ENCODE data around the gene SLC25A13. TPM values are rescaled to one million over a fixed set of nuclear protein-coding genes. Genes with fewer than 3 reads are reported as not detected.

The SLC25A13 gene
- total and polyA plus RNA-seq, 2 of the 4 experiments (the other 2 are of a cell fraction), result 7.4 to 11.7 TPM

DNA sequence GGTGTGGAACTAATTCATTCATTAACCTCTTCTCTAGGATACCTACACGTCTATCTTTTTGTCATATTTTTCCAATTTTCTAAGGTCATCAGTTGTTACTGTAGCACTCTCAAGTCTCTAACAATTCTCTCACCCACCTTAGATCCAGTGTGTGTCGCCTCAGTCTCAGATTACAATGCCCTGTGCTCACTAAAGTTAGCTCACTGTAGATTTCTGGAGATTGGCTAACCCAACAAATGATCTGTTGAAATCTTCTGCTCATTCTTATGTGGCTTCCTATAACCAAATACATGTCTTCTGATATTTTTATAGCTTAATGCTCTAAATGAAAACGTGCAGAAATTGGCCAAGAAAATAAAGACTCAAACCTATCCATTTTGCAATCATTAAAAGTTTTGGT lies 142.6 kb downstream of the SLC25A13 start:
- H3K4me2 ChIP-seq (ENCODE audit: low read depth, low read length), result no peak overlapping the region
- H3K27me3 ChIP-seq (ENCODE audit: control insufficient read depth, insufficient read depth, low read length), result no peaks in the 10 kb centered on the region
- DNase-seq (peak; percentile 25), ATAC-seq (ENCODE audit: low read depth) (no peak)
- H3K36me3 ChIP-seq (ENCODE audit: control insufficient read depth, insufficient read depth, low read length), result peaks cover 7% of the 10 kb centered on the region
- no peak overlapping the region for H2BK120ac ChIP-seq (ENCODE audit: low read depth, low read length)
- no peak overlapping the region for H4K8ac ChIP-seq (ENCODE audit: low read depth in 2 of 2, low read length in 2 of 2)
- dilution Hi-C loops (cut with HindIII; ENCODE audit: low sequenced_read_pairs, unreplicated experiment) (no loop called here), in situ Hi-C loops (cut with MboI; ENCODE audit: low sequenced_read_pairs) (no loop called here), intact Hi-C loops (cut with micrococcal nuclease) (loop anchor here (5.0 kb wide), 1 partner anchor 848 kb away; no protein-coding TSS in a partner anchor)
- H3K79me1 ChIP-seq (ENCODE audit: low read depth in 1 of 2, low read length in 2 of 2), result no peaks in the 10 kb centered on the region
- POLR2A ChIA-PET (ENCODE audit: unreplicated experiment), result no interaction called here
- H2AK5ac ChIP-seq (ENCODE audit: low read depth, low read length), result no peak overlapping the region
- no peak overlapping the region for H3K4me3 ChIP-seq (ENCODE audit: insufficient read depth, low read depth, low read length)
- no peak overlapping the region for H2BK5ac ChIP-seq (ENCODE audit: low read depth, low read length, poor library complexity, severe bottlenecking)
- H3K27ac ChIP-seq (ENCODE audit: insufficient read depth, low read length), result no peak overlapping the region
- H3K4me1 ChIP-seq (ENCODE audit: control insufficient read depth, insufficient read depth, low read length), result no peaks in the 10 kb centered on the region
- H3K23ac ChIP-seq (ENCODE audit: low read depth, low read length), result no peak overlapping the region
- H4K20me1 ChIP-seq (ENCODE audit: insufficient read depth, low read length), result no peaks in the 10 kb centered on the region
- CTCF ChIA-PET, result interaction anchor here (1.4 kb wide), 1 partner anchor 9 kb away, joined by 7 read pairs; no protein-coding TSS in a partner anchor
- no peak overlapping the region for H2AFZ ChIP-seq (replicated peaks; ENCODE audit: low read length, poor library complexity)
- WGBS, 2 experiments (ENCODE audit: extremely low coverage in 2 of 2, insufficient read length in 1 of 2), result 90% methylated on average over 2 of the region's 3 CpGs; no CpG with 5 or more reads in 1 of the 2 experiments
- no peak overlapping the region for H2AK9ac ChIP-seq (replicated peaks; ENCODE audit: low read depth, low read length, poor library complexity)
- no peak overlapping the region for H4K91ac ChIP-seq (ENCODE audit: insufficient read depth, low read depth, low read length)
- H3K56ac ChIP-seq (ENCODE audit: extremely low read depth, insufficient read depth, low read length), result no peak overlapping the region
- no peak overlapping the region for H3K9ac ChIP-seq (ENCODE audit: low read depth, low read length)
- no TSS peak for BruUV-seq (replicated peaks)
- H3K4ac ChIP-seq (ENCODE audit: low read depth, low read length), result no peak overlapping the region
- no peak overlapping the region for H3K18ac ChIP-seq (ENCODE audit: low read depth, low read length)
- H4K5ac ChIP-seq (ENCODE audit: low read depth, low read length), result no peak overlapping the region
- TF ChIP-seq MAFK (IDR thresholded peaks at IDR 0.05; ENCODE audit: low read depth, low read length), result no peak
- no peak for TF ChIP-seq RAD21 (IDR thresholded peaks at IDR 0.05; ENCODE audit: low read length)
- TF ChIP-seq, protein P1, sequence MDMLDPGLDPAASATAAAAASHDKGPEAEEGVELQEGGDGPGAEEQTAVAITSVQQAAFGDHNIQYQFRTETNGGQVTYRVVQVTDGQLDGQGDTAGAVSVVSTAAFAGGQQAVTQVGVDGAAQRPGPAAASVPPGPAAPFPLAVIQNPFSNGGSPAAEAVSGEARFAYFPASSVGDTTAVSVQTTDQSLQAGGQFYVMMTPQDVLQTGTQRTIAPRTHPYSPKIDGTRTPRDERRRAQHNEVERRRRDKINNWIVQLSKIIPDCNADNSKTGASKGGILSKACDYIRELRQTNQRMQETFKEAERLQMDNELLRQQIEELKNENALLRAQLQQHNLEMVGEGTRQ (IDR thresholded peaks at IDR 0.05; ENCODE audit: low read depth, low read length), result no peak
- no peak for TF ChIP-seq SMC3 (IDR thresholded peaks at IDR 0.05; ENCODE audit: low read depth, low read length)
- no peak for TF ChIP-seq RCOR1 (IDR thresholded peaks at IDR 0.05; ENCODE audit: insufficient replicate concordance, low read length)
- no peak for TF ChIP-seq MXI1 (IDR thresholded peaks at IDR 0.05; ENCODE audit: borderline replicate concordance, low read depth, low read length)
- no peak for TF ChIP-seq RFX5 (IDR thresholded peaks at IDR 0.05; ENCODE audit: low read depth, low read length)
- TF ChIP-seq POLR2A (IDR thresholded peaks at IDR 0.05; ENCODE audit: low read depth, low read length), result no peak
- TF ChIP-seq BHLHE40 (IDR thresholded peaks at IDR 0.05; ENCODE audit: low read depth, low read length), result no peak
- TF ChIP-seq CHD1 (IDR thresholded peaks at IDR 0.05; ENCODE audit: low read depth, low read length), result no peak
- no peak for TF ChIP-seq MAZ (IDR thresholded peaks at IDR 0.05; ENCODE audit: borderline replicate concordance, low read depth, low read length)
- TF ChIP-seq, protein P2, sequence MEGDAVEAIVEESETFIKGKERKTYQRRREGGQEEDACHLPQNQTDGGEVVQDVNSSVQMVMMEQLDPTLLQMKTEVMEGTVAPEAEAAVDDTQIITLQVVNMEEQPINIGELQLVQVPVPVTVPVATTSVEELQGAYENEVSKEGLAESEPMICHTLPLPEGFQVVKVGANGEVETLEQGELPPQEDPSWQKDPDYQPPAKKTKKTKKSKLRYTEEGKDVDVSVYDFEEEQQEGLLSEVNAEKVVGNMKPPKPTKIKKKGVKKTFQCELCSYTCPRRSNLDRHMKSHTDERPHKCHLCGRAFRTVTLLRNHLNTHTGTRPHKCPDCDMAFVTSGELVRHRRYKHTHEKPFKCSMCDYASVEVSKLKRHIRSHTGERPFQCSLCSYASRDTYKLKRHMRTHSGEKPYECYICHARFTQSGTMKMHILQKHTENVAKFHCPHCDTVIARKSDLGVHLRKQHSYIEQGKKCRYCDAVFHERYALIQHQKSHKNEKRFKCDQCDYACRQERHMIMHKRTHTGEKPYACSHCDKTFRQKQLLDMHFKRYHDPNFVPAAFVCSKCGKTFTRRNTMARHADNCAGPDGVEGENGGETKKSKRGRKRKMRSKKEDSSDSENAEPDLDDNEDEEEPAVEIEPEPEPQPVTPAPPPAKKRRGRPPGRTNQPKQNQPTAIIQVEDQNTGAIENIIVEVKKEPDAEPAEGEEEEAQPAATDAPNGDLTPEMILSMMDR (conservative IDR thresholded peaks at IDR 0.05; ENCODE audit: low read depth, low read length), result no peak
- no peak for TF ChIP-seq FOS (IDR thresholded peaks at IDR 0.05; ENCODE audit: low read depth, low read length)
- TF ChIP-seq NFE2L2 (IDR thresholded peaks at IDR 0.05; ENCODE audit: low read depth, low read length), result no peak
- TF ChIP-seq CEBPB (IDR thresholded peaks at IDR 0.05; ENCODE audit: low read depth, low read length), result no peak
- TF ChIP-seq, protein P3, sequence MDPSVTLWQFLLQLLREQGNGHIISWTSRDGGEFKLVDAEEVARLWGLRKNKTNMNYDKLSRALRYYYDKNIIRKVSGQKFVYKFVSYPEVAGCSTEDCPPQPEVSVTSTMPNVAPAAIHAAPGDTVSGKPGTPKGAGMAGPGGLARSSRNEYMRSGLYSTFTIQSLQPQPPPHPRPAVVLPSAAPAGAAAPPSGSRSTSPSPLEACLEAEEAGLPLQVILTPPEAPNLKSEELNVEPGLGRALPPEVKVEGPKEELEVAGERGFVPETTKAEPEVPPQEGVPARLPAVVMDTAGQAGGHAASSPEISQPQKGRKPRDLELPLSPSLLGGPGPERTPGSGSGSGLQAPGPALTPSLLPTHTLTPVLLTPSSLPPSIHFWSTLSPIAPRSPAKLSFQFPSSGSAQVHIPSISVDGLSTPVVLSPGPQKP (IDR thresholded peaks at IDR 0.05; ENCODE audit: borderline replicate concordance, low read depth, low read length), result no peak
- no peaks in the 10 kb centered on the region for H3K9me3 ChIP-seq (ENCODE audit: control insufficient read depth, insufficient read depth, low read length)
- H3K14ac ChIP-seq (replicated peaks; ENCODE audit: low read depth, low read length), result no peak overlapping the region
- no peak overlapping the region for H2BK20ac ChIP-seq (ENCODE audit: low read depth, low read length)
- 0 out of 2 replicates have a peak, but pooled peaks cover 2% of the 10 kb centered on the region for H3K9me1 ChIP-seq (ENCODE audit: insufficient read depth, low read length)
- H2BK15ac ChIP-seq (ENCODE audit: low read depth, low read length), result no peak overlapping the region

Measured in IMR-90 (cell line).